ENCODE data around the gene INSYN1. TPM values are rescaled to one million over a fixed set of nuclear protein-coding genes. Genes with fewer than 3 reads are reported as not detected.

INSYN1 gene
- total RNA-seq, 2 donors from 2014 or later: 17.3 to 26.0 TPM

DNA sequence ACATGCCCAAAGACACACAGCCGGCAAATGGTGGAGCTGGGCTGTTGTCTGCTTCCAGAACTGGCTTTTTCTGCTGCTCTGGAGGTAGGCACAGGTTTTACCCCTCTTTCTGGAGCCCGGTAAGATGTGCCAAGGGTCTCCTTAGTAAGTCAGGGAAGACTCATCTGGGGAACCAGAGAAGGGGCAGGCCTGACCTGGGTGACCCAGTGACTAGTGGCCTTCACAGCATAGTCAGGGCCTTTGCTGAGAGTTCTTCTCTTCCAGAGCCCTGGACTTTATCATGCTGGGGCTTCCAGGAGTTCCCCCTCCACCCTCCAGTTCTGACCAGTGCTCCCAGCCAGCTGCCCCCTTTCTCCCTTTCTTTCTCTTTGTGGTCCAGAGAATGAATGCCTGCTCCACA lies 65.8 kb downstream of the INSYN1 start:
- H3K27me3 ChIP-seq (replicated peaks; ENCODE audit: insufficient read depth): no peaks in the 10 kb centered on the region
- H3K4me1 ChIP-seq (replicated peaks): no peaks in the 10 kb centered on the region
- H3K9me3 ChIP-seq: no peaks in the 10 kb centered on the region
- no peak overlapping the region for H3K27ac ChIP-seq
- TF ChIP-seq POLR2A (IDR thresholded peaks at IDR 0.05) (no peak), POLR2AphosphoS5 (IDR thresholded peaks at IDR 0.05) (no peak), CTCF (IDR thresholded peaks at IDR 0.05) (no peak)
- H3K36me3 ChIP-seq: no peaks in the 10 kb centered on the region
- intact Hi-C loops (cut with DNase I): loop anchor here (10.0 kb wide), 1 partner anchor 53 kb away; the partner anchor contains the start of gene NPTN
- no peak overlapping the region for H3K4me3 ChIP-seq
- 100% methylated on average over 2 of the region's 2 CpGs for WGBS
- DNase-seq (ENCODE audit: low spot score): no peak

DNA sequence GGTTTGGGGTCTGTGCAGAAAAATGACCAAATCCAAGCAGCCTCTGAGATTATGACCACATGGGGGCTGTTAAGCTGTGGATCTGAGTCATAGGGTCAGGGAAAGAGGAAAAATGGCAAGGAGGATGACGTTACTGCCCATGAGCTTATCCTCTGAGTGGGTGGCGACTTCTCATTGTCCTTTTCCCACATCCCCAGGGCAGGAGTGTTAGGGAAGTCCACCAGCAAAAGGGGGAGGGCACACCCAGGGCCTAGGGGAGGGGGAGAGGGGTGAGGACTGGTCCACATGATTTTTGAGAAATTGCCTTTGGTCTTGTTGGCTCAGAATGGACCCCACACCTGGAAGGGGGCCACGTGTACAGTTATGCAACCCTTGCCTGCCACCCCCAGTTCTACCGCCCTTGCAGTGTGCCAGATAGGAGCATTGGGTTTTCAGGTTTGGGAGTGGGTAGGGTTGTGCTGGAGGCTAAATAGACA lies 66.3 kb downstream of the INSYN1 start:
- WGBS: 49% methylated on average over 4 of the region's 4 CpGs
- no peak for DNase-seq (ENCODE audit: low spot score)
- intact Hi-C loops (cut with DNase I): loop anchor here (10.0 kb wide), 1 partner anchor 52 kb away; the partner anchor contains the start of gene NPTN
- no peak for TF ChIP-seq POLR2A (IDR thresholded peaks at IDR 0.05)
- TF ChIP-seq POLR2AphosphoS5 (IDR thresholded peaks at IDR 0.05): no peak
- no peak for TF ChIP-seq CTCF (IDR thresholded peaks at IDR 0.05)
- Histone ChIP-seq H3K9me3 (no peaks in the 10 kb centered on the region), H3K4me1 (replicated peaks) (no peaks in the 10 kb centered on the region), H3K4me3 (no peak overlapping the region), H3K36me3 (no peaks in the 10 kb centered on the region), H3K27me3 (replicated peaks; ENCODE audit: insufficient read depth) (no peaks in the 10 kb centered on the region), H3K27ac (no peak overlapping the region)

- Histone ChIP-seq H3K27me3 (replicated peaks; ENCODE audit: insufficient read depth) (no peaks in the 10 kb centered on the region), H3K27ac (no peak overlapping the region), H3K36me3 (no peaks in the 10 kb centered on the region), H3K9me3 (no peaks in the 10 kb centered on the region), H3K4me3 (no peak overlapping the region), H3K4me1 (replicated peaks) (no peaks in the 10 kb centered on the region)
- 76% methylated on average over 6 of the region's 6 CpGs for WGBS
- DNase-seq (ENCODE audit: low spot score): no peak
- intact Hi-C loops (cut with DNase I): loop anchor here (10.0 kb wide), 1 partner anchor 51 kb away; the partner anchor contains the start of gene NPTN
- TF ChIP-seq POLR2A (IDR thresholded peaks at IDR 0.05) (no peak), CTCF (IDR thresholded peaks at IDR 0.05) (no peak)
These were observed 67.2 kb downstream of the INSYN1 start for GRCh38 chr15:73685981-73686380.

Other genes starting within 250 kb of the INSYN1 start
- gene NPTN, start 120.0 kb downstream of the INSYN1 start, total RNA-seq: 100 to 1,000 TPM; 147 to 266 TPM
- 10 to 100 TPM; 75.0 to 91.3 TPM for gene CD276, start 69.0 kb downstream of the INSYN1 start, total RNA-seq
- 1 to 10 TPM in 1 of 2 donors, not detected in 1; 1.4 TPM for gene TBC1D21, start 120.2 kb upstream of the INSYN1 start, total RNA-seq
- gene LOXL1, start 173.1 kb upstream of the INSYN1 start, total RNA-seq: 10 to 100 TPM; 20.5 to 22.5 TPM
- gene STOML1, start 238.9 kb upstream of the INSYN1 start, total RNA-seq: 10 to 100 TPM; 15.6 to 26.8 TPM
- 100 to 1,000 TPM in 1 of 2 donors, 10 to 100 TPM in 1; 67.5 to 122 TPM for gene PML, start 241.4 kb upstream of the INSYN1 start, total RNA-seq

Data from prostate gland (tissue), 2 donors.